ENCODE results near the gene HRH3.

HRH3 gene

DNA sequence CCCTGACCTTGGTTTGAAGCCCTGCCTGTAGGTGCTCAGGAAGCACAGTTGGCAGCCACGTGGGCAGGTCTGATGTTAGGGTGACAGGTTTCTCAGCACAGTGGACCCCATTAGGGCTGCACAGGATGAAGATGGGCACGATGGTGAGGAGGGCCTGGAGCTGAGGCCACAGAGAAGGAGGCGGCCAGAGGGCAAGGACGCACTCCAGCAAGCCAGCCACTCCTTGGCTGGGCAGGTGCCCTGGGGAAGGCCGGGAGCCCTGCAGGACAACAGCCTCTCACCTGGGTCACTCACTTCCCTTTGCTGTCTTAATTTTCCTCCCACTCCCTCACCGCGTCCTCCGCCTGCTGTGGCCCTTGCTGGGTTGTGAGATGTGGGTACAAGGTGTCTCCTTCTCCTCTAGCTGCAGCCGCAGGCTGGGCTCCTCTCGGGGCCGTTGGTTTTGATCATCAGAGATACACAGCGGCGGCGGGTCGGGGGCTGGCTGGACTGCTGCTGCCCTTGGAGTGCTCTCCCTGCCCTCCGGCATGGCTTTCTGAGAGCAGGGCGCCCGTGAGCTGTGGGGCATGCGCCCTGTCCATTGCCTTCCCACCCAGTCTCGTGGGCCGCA, 23.9 kb upstream of the HRH3 start:
- ATAC-seq (no peak), DNase-seq (no peak)

DNA sequence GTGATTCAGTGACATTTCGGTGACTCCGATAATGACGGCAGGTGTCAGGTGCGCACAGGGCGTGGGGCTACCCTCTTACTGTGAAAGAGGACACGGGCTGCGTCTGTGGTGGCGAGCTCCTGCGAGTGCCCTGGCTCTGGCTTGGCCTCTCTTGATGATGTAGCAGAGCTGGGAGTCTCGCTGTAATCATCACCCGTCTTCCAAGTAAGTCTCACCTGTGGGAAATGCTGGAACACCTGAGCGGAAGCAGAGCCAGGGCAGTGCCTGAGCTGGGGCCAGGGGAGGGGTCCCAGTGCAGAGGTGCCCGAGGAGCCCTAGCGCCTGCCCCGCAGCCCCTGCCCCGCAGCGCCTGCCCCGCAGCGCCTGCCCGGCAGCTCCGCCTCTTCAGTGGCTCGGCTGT, 23.0 kb upstream of the HRH3 start:
- no peak for ATAC-seq
- DNase-seq = no peak

DNA sequence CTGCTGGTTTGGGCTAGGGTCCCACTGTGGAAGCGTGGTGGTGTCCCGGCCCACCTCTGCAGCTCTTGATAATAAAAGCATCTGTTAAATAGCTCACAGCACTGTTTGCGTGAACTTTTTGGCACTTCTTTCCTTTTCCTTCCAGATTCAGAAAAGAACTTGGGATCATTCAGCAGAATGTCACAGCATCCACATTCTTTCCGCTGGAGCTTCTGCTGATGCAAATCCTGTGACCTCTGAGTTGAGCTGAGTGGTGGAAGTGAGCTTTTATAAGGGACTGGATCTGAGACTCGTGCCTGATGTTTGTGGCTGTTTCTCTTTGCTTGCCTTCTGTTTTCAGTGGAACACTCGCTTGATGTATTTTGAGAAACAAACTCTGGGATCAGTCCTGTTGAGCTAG, 22.1 kb upstream of the HRH3 start:
- ATAC-seq (no peak), DNase-seq (no peak)

DNA sequence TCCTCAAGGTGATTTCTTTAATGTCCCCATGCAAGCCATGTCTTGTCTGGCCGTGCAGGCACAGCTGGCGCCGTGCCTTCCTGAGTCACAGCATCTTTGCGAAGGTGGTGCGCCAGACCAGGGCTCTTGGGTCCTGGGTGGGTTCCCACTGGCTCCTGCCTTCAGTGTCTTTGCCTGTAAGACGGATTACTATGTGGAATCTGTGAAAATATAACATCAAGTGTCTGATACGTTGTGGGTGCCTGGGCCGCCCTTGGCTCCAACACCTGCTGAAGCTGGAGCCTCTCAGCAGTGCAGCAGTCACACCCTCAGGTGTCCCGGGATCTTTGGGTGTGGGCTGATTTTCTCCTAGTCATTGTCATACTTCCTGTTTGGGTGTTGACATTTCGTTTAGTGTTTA, 21.4 kb upstream of the HRH3 start:
- DNase-seq (no peak), ATAC-seq (no peak)

DNA sequence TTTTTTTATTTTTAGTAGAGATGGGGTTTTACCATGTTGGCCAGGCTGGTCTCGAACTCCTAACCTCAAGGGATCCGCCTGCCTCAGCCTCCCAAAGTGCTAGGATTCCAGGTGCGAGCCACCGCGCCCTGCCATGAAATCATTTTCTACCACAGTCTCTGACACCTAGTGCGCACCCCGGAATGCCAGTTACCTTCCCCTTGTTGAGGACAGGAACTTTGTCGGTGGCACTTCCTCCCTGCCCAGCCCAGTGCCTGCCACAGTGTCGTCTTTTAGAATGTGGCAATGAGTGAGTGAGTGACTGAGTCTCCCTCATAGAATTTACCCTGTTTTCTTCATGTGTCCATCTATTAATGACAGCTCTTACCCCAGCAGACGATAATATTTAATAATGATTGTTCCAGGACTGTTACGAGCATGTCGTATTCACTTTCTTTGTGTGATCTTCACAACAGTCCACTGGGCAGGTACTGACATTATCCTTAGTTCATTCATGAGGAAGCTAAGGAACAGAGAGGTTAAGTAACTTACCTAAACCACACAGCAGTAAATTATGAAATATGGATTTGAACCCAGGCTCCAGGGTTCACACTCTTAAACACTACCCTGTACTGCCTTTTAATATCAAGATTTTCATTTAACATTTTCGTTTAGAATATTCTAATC, 20.1 kb upstream of the HRH3 start:
- ATAC-seq (no peak), DNase-seq (no peak)

DNA sequence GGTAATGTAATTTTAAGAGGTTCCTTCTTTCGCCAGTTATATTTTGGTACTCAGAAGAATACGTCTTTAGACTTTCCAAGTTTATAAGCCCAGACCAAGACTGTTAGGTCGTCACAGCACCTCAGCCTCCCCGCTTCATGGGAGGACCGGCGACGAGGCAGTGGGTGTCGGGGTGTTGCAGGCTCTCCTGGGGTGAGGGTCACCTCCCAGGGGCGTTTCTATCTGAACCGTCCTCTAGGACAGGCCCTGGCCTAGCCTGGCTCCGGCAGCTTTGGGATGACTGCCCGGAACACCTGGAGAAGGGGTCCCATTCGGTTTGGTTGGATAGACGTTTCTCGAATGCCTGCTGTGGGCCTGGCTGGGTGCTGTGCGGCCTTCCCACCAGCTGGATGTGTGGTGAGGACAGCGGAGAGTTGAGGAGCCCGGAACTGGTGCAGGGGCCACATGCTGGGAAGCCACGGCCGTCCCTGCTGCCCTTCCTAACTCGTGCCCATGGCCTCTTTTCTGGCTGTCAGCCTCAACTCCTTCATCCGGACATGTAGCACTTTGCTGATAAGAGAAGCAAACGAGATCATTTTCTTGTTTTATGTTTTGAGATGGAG, 19.3 kb upstream of the HRH3 start:
- ATAC-seq (no peak), DNase-seq (no peak)

DNA sequence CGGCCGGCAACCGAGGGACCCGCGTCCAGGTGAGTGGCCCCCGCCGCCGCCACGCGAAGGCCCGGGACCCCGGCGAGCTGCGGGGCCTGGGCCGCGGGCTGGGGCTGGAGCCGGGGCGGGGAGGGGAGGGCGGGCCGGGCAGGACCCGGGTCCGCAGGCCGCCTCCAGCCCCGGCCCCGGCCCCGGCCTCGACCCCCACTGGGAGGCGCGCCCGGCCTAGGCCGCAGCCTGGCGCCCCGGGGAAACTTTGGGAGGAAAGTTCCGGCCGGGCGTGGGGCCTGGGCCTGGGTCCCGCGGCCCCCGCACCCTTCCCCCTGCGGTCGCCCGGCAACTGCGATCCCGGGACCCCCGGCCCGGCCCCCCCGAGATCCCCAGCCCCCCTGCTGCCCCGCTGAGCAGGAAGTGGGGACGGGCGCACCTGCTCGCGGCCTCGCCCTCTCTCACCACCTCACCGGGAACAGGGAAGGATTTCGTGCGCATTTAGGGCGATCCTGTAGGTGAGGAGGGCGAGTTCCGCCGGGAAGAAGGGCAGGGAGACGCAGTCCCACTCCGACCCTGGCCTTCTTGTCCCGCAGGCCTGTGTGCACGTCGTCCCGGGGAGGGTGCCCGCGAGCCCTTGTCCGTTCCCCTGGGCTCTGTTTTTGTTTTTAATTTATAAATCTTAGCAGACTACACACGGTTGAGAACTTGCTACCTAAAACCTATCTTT, 18.6 kb upstream of the HRH3 start:
- no peak for ATAC-seq
- DNase-seq = no peak

DNA sequence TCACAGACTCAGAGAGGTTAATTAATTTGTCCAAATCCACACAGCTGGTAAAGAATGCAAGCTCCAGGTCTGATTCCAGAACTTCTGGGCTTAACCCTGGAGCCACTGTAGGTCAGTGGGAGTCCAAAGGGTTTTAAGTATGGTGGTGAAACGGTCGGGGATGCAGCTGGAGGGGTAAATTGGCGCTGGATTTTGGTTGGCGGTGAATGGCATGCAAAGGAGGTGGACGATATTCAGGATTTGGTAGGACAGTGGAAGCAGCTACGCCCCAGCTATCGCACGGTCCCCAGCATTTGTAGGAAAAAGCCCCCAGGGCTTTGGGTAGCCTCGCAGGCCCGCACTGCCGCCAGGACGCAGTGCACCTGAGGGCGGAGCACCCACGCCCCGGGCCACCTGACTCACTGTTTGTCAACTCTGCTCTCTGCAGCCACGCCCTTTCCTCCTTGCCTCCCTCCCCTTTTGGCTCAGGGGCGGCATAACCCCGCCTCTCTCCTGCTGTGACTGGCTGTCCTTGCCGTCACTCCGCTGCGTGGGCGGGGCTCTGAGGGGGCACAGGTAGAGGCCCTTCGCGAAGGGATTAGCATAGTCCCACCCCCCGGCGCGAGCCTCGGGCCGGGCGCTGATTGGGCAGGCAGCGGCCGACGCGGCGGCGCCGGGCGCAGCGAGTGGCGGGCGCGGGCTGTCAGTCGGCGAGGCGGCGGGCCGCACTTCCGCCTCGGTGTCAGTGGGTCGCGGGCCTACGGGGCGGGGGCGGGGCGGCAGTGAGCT, 17.9 kb upstream of the HRH3 start, which contains the start of gene OSBPL2:
Gene OSBPL2, plus strand, starts transcription at position 721 of the 768 bp plus-strand sequence. CDS start 17,664 bp downstream, outside the sequence.
- ATAC-seq (peak; percentile 99), DNase-seq (peak; percentile 100)

DNA sequence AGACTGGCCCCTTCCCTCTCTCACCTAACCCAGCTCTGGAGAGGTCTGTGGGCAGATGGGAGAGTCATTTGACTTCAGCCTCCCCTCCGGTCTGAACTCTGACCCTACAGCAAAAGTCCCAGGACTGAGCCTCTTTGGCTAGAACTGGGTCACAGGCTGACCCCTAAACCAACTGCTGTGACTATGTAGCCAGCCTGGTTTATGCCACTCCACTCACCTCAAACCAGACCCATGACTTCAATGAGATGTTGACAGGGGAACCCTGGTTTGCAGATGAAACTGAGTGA, 17.4 kb upstream of the HRH3 start:
- DNase-seq = no peak
- no peak for ATAC-seq

DNA sequence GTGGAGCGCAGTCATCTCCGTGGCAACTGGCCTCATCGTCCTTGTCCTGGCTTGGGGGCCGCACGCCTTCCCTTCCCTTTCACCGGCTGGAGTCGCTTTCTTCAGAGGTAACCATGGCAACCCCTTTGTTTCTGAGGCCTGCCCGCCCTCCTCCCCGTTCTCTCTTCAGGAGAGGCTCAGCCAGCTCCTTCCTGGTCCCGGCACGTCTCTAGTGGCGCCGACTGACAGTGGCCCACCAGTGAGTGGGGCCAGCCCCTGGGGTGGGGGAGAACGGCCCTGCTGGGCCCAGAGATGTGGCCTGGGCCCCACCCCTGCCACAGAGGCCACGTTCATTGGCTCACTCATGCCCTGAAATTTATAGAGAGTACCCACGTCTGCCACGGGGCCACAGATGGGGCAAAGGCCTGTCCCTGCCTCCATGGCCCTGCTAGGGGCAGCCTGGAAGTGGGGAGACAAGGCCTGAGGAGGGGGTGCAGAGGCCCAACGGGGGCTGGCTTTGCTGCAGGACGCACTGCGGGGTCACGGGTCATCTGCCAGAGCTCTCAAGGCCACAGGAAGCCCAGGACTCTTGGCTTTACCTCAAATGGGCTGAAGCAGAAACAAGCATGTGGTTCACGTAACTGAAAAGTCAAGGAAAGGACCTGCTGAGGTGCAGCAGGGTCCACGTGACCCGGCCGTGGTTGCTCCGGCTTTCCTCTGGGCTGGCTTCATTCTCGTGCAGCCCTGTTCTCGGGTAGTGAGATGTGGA, 16.9 kb upstream of the HRH3 start:
- DNase-seq (no peak), ATAC-seq (no peak)

DNA sequence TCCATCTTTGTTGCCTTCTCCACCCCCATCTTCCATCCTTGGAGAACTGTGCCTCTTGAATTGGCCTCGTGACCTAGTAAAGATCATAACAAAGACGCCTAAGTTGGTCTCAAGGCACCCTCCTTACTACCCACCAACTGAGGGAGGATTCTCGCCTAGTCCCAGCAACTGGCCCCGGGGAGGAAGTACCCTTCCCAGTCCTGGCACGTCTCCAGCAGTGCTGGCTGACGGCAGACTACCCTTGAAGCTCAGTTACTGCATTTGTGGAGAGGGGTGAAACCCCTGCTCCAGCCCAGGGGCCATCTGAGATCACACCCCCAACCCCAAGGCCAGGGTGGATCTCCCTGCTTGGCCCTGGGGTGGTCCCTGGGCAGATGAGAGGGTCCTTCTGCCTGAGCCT, 16.1 kb upstream of the HRH3 start:
- ATAC-seq (no peak), DNase-seq (no peak)

DNA sequence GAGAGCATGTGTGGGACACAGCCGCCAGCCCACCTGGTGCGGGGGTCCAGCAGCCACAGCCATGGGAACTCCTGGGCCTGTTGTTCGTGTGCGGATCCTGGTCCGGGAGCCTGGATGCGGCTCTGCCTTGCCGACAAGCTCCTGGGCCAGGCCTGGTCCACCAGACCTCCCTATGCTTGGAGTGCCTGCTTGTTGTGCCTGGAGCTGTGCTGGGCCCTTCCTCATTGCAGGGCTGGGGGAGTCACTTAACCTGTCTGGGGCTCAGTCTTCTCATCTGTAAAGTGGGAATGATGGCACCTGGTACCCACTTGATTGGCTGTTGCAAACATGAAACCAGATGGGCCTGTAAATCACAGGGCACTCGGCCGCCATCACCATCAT, 15.7 kb upstream of the HRH3 start:
- DNase-seq (no peak), ATAC-seq (no peak)

DNA sequence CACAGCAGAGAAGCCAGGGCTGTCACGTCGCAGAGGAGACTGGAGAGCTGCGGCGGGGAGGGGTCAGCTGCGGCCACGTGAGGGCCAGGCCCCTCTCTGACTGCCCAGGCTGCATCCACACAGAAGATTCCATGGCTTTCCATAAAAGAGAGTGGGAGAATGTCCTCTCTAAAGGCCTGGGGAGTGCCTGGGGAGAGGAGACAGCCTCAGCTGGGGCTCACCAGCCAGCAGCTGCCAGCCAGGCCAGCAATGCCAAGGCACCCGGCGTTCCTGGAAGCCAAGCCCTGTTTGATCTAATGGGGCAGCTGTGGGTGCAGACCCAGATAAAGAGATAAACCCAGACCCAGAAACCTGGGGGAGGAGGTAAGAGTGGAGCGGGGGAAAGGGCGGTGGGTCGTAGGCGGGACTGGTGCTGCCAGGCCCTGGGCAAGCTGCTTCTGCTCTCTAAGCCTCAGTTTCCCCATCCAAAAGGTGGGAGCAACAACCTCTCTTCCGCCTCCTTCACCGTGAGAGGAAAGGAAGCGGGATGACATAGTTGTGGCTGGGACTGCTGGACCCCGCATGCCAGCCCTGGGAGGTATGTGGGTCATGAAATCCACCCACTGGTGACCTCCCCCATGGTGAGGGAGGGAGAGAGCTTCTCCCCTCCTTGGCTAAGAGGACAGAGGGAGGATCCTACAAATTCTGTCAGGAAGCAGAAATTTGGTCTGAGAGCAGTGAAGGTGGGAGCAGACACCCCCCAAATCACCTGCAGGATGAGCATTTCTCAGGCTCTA, 15.1 kb upstream of the HRH3 start:
- no peak for ATAC-seq
- no peak for DNase-seq

DNA sequence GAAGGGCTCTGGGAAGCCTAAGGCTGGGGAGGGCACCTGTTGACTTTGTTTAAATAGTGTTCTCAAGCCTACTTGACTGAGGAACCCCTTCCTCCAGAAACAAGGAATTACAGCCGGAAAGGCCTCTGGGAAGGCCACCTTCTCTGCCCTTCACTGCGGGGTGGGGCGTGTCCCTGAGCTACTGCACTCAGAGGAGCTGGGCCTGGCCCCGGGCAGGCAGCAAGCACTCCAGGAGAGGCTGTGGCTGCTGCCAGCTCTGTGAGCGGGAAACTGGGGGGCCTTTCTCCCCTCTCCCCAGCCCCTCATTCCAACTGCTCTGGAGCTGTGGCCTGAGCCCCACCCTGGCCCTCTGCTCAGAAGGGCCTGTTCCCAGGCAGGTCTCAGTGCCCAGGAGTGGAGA, 14.3 kb upstream of the HRH3 start:
- DNase-seq (no peak), ATAC-seq (no peak)

DNA sequence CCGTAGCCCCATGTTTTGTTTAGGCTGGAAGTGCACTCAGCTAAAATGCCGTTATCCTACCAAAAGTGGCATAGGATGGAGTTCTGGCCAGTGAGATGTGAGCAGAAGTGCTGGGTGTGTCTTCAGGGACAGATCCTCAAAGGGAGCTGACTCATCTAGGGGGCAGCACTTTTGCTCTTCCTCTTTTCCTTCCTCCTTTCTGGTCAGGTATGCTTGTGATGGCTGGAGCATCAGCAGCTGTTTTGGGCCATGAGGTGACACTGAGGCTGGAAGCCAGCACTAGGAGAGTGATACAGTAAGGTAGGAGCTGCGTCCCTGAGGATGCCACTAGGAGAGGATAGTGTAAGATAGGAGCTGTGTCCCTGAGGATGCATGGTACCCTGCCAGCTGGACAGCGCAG, 13.6 kb upstream of the HRH3 start:
- ATAC-seq = no peak
- DNase-seq = no peak

DNA sequence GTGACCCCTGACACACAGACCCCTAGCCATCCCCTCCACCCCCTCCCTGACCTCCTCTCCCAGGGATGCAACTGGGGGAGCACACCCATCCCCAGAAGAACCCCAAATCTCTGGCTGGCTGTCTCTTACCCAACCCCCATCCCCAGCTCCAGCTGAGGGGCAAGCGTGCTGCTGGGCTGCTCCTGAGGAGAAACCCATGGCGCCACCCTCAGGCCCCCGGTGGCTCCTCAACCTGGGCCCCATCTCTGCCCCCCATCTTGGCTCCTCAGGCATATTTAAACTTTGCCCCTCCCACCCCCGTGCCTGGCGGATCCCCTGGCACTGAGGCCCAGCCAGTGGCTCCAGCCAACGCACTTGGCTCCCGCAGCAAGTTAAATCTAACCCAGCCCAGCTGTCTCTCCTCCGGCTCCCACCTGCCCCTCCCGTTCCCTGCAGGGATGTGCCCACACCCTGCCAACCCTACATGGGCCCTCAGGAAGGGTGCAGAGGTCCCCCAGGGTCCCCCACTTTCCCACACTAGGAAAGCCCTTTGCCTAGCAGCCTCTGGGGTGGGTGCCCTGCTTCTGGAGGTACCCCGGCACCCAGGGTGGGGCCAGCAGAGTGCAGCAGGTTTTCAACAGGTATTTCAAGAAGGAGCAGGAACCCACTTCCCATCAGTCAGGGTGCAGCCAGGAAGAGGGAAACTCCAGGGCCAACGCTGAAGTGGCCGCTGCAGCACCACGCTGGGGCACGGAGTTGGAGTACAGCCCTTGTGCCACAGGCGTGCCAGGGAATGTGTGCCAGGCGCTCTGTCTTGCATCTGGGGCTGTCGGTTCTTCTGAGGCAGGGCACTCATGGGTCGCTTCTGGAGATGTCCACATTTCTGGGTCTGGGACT, 12.9 kb upstream of the HRH3 start:
- no peak for DNase-seq
- no peak for ATAC-seq

DNA sequence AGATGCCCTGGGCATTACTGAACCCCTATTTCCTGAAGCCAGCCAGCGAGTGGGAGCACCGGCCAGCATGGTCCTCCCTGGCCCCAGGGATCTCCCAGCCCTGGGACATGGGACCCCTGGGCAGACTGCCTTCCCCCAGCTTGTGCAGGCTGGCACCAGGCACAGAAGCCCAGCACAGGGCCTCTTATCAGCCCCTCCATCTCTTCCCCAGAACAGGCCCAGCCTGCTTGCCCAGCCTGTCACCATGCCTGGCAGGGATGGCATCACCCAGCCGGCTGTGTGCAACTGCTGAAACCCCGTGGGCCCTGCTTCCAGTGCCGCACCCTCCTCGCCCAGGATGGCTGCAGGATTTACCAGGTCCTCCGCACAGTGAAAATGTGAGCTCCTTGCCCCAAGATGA, 12.1 kb upstream of the HRH3 start:
- ATAC-seq (no peak), DNase-seq (no peak)

DNA sequence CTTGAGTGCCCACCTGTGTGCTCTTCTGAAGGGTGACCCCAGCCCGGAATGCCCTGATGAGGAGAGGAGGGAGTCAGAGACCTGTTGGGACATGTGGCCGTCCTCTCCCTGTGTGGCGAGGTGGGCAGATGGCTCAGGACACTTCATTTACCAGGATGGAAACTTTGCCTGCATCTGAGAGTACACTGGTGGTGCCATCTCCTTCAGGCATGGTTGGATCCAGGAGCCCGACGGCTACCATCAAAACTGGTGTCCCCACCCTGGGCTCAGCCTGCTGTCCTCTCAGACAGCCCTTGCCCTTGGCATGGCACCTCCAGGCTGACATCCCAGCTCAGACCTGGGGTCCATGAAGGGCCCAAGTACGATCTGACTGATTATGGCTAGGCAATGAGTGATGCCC, 11.2 kb upstream of the HRH3 start:
- ATAC-seq = no peak
- no peak for DNase-seq

DNA sequence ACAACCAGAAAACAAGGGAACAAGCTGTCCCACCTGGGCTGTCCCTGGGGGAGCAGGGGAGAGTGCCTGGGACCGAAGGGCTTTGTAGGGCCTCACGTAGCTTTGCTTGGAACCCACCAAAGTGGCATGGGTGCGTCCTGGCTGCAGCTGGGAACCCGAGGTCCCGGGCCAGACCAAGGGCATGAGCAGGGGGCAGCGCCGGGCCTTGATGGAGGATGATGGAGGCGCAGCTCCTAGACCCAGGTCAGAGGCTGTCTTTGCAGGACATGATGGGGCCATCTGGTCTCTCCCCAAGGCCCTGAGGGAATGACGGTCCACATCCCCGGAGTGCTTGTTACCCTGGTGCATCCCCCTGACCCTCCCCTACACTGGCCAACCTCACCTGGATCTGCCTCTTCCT, 10.6 kb upstream of the HRH3 start:
- DNase-seq (no peak), ATAC-seq (no peak)

DNA sequence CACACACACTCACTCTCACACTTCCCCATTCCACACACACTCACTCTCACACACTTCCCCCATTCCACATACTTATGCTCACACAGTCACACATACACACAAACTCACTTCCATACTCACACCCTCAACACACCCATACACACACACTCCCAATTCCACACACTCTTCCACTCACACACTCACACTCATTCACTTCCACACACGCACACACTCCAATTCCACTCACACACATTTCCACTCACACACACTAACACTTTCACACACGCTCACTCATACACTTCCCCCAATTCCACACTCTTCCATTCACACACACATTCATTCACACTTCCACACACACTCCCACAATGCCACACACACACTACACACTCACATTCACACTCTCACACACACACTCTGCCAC, 10.2 kb upstream of the HRH3 start:
- no peak for ATAC-seq

More for the DNA sequence above, 10.2 kb upstream of the HRH3 start:
- no peak for DNase-seq

Data from stimulated activated naive CD8-positive, alpha-beta T cell treated with anti-CD3 and anti-CD28 coated beads, Interleukin-15, Interleukin-2, amounts not matched to agents 100 U/mL and 50 U/mL, for 24 hours (primary cell).